ENCODE data around the gene ABLIM2. TPM values are rescaled to one million over a fixed set of nuclear protein-coding genes. Genes with fewer than 3 reads are reported as not detected.

Gene ABLIM2
- total RNA-seq, 1 experiment from 2014 or later, result 2.7 TPM

- no peak for TF ChIP-seq EZH2 (IDR thresholded peaks at IDR 0.05; ENCODE audit: borderline replicate concordance, low read depth, low read length, poor library complexity, severe bottlenecking)
- TF ChIP-seq, protein P1, sequence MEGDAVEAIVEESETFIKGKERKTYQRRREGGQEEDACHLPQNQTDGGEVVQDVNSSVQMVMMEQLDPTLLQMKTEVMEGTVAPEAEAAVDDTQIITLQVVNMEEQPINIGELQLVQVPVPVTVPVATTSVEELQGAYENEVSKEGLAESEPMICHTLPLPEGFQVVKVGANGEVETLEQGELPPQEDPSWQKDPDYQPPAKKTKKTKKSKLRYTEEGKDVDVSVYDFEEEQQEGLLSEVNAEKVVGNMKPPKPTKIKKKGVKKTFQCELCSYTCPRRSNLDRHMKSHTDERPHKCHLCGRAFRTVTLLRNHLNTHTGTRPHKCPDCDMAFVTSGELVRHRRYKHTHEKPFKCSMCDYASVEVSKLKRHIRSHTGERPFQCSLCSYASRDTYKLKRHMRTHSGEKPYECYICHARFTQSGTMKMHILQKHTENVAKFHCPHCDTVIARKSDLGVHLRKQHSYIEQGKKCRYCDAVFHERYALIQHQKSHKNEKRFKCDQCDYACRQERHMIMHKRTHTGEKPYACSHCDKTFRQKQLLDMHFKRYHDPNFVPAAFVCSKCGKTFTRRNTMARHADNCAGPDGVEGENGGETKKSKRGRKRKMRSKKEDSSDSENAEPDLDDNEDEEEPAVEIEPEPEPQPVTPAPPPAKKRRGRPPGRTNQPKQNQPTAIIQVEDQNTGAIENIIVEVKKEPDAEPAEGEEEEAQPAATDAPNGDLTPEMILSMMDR (conservative IDR thresholded peaks at IDR 0.05; ENCODE audit: low read depth, low read length), result no peak
- Histone ChIP-seq H3K4me1 (ENCODE audit: insufficient read depth, low read length, poor library complexity, severe bottlenecking) (peaks cover 11% of the 10 kb centered on the region), H3K27me3 (replicated peaks; ENCODE audit: insufficient read depth, low read depth, low read length, poor library complexity) (no peaks in the 10 kb centered on the region), H3K4me3 (ENCODE audit: low read depth, low read length, poor library complexity, severe bottlenecking) (no peak overlapping the region), H3K27ac (ENCODE audit: low read depth, low read length, poor library complexity, severe bottlenecking) (no peak overlapping the region), H3K36me3 (ENCODE audit: insufficient read depth, low read length, poor library complexity, severe bottlenecking) (no peaks in the 10 kb centered on the region), H3K9me3 (ENCODE audit: low read depth, low read length, poor library complexity, severe bottlenecking) (no peaks in the 10 kb centered on the region)
- BruUV-seq (replicated peaks), result no TSS peak
- no peak for DNase-seq (ENCODE audit: low spot score)
- ChIA-PET POLR2A (ENCODE audit: low non-redundant PET) (no interaction called here), CTCF (no interaction called here)
- intact Hi-C loops (cut with micrococcal nuclease; ENCODE audit: unreplicated experiment), result no loop called here
Measured at GRCh38 chr4:8009097-8009496, 149.5 kb downstream of the ABLIM2 start.

DNA sequence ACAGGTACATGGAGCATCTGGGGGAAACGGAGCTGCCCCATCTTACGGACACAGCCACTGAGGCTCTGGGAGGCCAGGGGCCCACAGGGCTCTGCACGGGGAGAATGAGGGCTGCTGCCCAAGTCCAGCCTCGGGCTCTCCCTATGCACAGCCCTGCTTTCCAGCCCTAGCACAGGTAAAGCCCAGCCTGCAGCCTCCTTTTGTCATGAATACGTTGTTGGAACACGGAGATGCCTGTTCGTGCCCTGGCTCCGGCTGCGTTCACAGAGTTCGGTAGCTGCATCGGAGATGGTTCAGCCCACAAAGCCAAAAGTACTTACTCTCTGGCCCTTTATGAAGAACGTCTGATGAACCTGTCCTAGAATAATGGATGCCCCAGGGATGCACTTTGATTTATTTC is 150.2 kb downstream of the ABLIM2 start:
- CTCF ChIA-PET, result no interaction called here
- DNase-seq (ENCODE audit: low spot score), result no peak
- H3K4me1 ChIP-seq (ENCODE audit: insufficient read depth, low read length, poor library complexity, severe bottlenecking), result peaks cover 11% of the 10 kb centered on the region
- intact Hi-C loops (cut with micrococcal nuclease; ENCODE audit: unreplicated experiment), result no loop called here
- H3K27me3 ChIP-seq (replicated peaks; ENCODE audit: insufficient read depth, low read depth, low read length, poor library complexity), result no peaks in the 10 kb centered on the region
- TF ChIP-seq EZH2 (IDR thresholded peaks at IDR 0.05; ENCODE audit: borderline replicate concordance, low read depth, low read length, poor library complexity, severe bottlenecking), result no peak
- TF ChIP-seq, protein P1 (conservative IDR thresholded peaks at IDR 0.05; ENCODE audit: low read depth, low read length), result no peak
- no peak overlapping the region for H3K27ac ChIP-seq (ENCODE audit: low read depth, low read length, poor library complexity, severe bottlenecking)
- BruUV-seq (replicated peaks), result no TSS peak
- no peak overlapping the region for H3K4me3 ChIP-seq (ENCODE audit: low read depth, low read length, poor library complexity, severe bottlenecking)
- POLR2A ChIA-PET (ENCODE audit: low non-redundant PET), result no interaction called here
- no peaks in the 10 kb centered on the region for H3K9me3 ChIP-seq (ENCODE audit: low read depth, low read length, poor library complexity, severe bottlenecking)
- no peaks in the 10 kb centered on the region for H3K36me3 ChIP-seq (ENCODE audit: insufficient read depth, low read length, poor library complexity, severe bottlenecking)

DNA sequence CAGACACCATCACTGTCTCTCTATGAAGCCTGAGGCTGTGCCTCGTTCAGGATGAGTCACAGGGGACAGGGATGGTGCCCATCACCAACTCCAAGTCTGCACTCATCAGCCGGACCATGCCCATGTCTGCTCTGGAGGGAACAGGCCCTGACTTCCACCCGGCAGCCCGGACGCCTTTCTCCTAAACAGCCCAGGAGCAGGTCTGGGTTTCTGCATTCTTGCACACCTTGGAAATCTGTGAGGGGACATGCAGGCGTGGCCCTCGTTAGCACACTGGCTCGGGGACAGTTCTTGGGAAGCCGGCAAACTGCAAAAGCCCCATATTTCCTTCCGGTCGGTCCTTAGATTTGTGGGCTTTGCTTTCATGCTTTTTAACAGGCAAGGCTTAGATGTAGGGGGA is 151.0 kb downstream of the ABLIM2 start:
- no TSS peak for BruUV-seq (replicated peaks)
- no peaks in the 10 kb centered on the region for H3K9me3 ChIP-seq (ENCODE audit: low read depth, low read length, poor library complexity, severe bottlenecking)
- H3K36me3 ChIP-seq (ENCODE audit: insufficient read depth, low read length, poor library complexity, severe bottlenecking), result no peaks in the 10 kb centered on the region
- POLR2A ChIA-PET (ENCODE audit: low non-redundant PET), result no interaction called here
- no peak overlapping the region for H3K27ac ChIP-seq (ENCODE audit: low read depth, low read length, poor library complexity, severe bottlenecking)
- intact Hi-C loops (cut with micrococcal nuclease; ENCODE audit: unreplicated experiment), result no loop called here
- DNase-seq (ENCODE audit: low spot score), result no peak
- CTCF ChIA-PET, result no interaction called here
- no peaks in the 10 kb centered on the region for H3K27me3 ChIP-seq (replicated peaks; ENCODE audit: insufficient read depth, low read depth, low read length, poor library complexity)
- no peak for TF ChIP-seq EZH2 (IDR thresholded peaks at IDR 0.05; ENCODE audit: borderline replicate concordance, low read depth, low read length, poor library complexity, severe bottlenecking)
- TF ChIP-seq, protein P1 (conservative IDR thresholded peaks at IDR 0.05; ENCODE audit: low read depth, low read length), result no peak
- H3K4me1 ChIP-seq (ENCODE audit: insufficient read depth, low read length, poor library complexity, severe bottlenecking), result peaks cover 11% of the 10 kb centered on the region
- H3K4me3 ChIP-seq (ENCODE audit: low read depth, low read length, poor library complexity, severe bottlenecking), result no peak overlapping the region
